Sigmoid colon (tissue), 7 donors: ENCODE results near the gene BARD1. TPM values are rescaled to one million over a fixed set of nuclear protein-coding genes. Genes with fewer than 3 reads are reported as not detected.

ENCODE experiments used
- DNase-seq: peaks from one replicate; pipeline ENCODE4 v3.0.0-alpha.2; 2019
- H3K27ac ChIP-seq, 4 donors: fragments of 200-600 bp; sonication (generic); one replicate each; pipeline ENCODE4 v1.5.1; 2016 to 2019; ENCODE audit warnings: mild to moderate bottlenecking in 1 of 4
- H3K27me3 ChIP-seq, 3 donors: fragments of 200-600 bp; sonication (generic); one replicate each; pipeline ENCODE4 v1.5.1; 2019; ENCODE audit warnings: mild to moderate bottlenecking in 1 of 3
- H3K36me3 ChIP-seq, 4 donors: fragments of 200-600 bp; sonication (generic); one replicate each; pipeline ENCODE4 v1.5.1; 2016 to 2019
- H3K4me1 ChIP-seq, 4 donors: fragments of 200-600 bp; sonication (generic); one replicate each; pipeline ENCODE4 v1.5.1; 2017 to 2019
- H3K4me3 ChIP-seq, 4 donors: fragments of 200-600 bp; sonication (generic); one replicate each; pipeline ENCODE4 v1.5.1; 2017 to 2019; ENCODE audit warnings: mild to moderate bottlenecking in 2 of 4, moderate library complexity in 1 of 4
- H3K9me3 ChIP-seq, 4 donors: fragments of 200-600 bp in 3 of 4; sonication (generic) in 3 of 4; one replicate each; pipeline versions ENCODE4 v1.5.1 to v1.6.1; 2013 to 2019
- EP300 ChIP-seq, 4 donors: sonication (generic); formaldehyde crosslinking; IDR thresholded peaks; one replicate each; pipeline ENCODE4 v1.6.1; 2017; ENCODE audit warnings: antibody characterized with exemption in 4 of 4
- POLR2A ChIP-seq, 2 donors: fragments of 450-650 bp; IDR thresholded peaks; one replicate each; pipeline ENCODE4 v1.6.1; 2016; ENCODE audit warnings: antibody characterized with exemption in 2 of 2, mild to moderate bottlenecking in 2 of 2, moderate library complexity in 2 of 2
- POLR2AphosphoS5 ChIP-seq, 4 donors: sonication (generic); formaldehyde crosslinking; IDR thresholded peaks; one replicate each; pipeline ENCODE4 v1.6.1; 2017; ENCODE audit warnings: antibody characterized with exemption in 4 of 4
- WGBS, 2 donors: extraction: QIAGEN DNeasy Blood & Tissue Kit; methylation state at CpG; one replicate each; pipeline ENCODE4 v1.1.7; 2013; 5-methylcytosine and 5-hydroxymethylcytosine counted together
- intact Hi-C: fragments of 100-400 bp; cut with DNase I; formaldehyde crosslinking; loops from one replicate; pipeline ENCODE4 v1.15.1; 2023
- polyA plus RNA-seq, 3 donors: library from polyadenylated mRNA; stranded (reverse); fragments of 200-250 nt; gene quantifications; one replicate each; pipeline ENCODE4 v1.2.3, GENCODE V29; 2013
- total RNA-seq, 4 donors: library from RNA; depleted of rRNA; stranded (reverse); fragments of >200 nt; gene quantifications; one replicate each; pipeline ENCODE4 v1.1.0, GENCODE V29; 2016
- TF ChIP-seq, protein P1 (sequence below), 4 experiments: fragments of 450-650 bp in 3 of 4; fragments of 200-600 bp in 1 of 4; IDR thresholded peaks; one replicate each; pipeline ENCODE4 v1.5.1; 2016 to 2019; ENCODE audit warnings: antibody characterized with exemption in 4 of 4, mild to moderate bottlenecking in 3 of 4, moderate library complexity in 2 of 4
- donor health status: healthy with polysubstance abuse.
- donor health status: Bipolar disorder and iron deficiency.
- donor health status: healthy.

Gene BARD1
- total RNA-seq (10 to 100 TPM; 25.9 to 47.6 (median 34.2) TPM), polyA plus RNA-seq (1 to 10 TPM; 1.2 to 3.8 (median 1.8) TPM)

DNA sequence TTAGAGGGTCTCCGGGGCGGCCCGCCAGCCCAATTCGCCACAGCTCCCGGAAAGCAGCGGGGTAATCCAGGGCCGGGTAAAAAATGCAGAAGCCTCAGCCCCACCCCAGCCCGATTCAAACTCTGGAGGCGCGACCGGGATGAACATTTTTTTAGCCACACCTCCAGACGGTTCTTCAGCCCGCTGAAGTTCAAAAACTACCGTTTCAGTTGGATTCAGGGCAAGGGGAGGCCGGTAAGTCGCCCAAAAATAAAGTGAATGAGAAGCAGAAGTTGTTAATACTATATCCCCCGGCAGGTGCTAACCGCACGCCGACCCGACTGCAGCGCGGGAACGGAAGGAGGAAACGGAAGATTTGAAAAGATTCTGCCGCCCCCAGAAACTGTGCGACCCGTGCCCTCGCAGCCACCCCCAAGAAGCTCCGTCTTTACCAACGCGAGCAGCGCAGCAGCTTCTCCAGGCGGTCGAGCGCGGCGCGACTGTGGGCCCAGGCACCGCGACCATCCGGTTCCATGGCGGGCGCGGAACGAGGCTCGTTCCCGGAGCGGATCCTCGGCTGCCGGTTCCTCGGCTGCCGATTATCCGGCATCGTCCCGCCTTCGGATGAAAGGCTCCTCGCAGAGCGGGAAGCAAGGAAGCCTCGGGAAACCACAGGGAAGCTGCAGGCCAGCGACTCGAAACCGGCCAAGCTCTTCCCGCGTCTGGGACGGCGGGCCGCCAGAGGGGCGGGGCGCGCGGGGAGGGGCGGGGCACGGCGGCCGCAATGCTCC, at the start of gene BARD1:
Gene BARD1 (minus strand): TSS at position 703 of the 770 bp plus-strand sequence. CDS start 114 bp downstream, at position 589.
- H3K4me3 ChIP-seq = peak within 1 kb of the TSS; percentile 57 to 84 (median 74)
- DNase-seq = peak; percentile 75
- no peaks in the 10 kb centered on the region for H3K9me3 ChIP-seq

GRCh38 chr2:214856137-214856536, 46.7 kb upstream of the BARD1 start:
- Histone ChIP-seq H3K27me3 (no peaks in the 10 kb centered on the region), H3K4me3 (no peak overlapping the region), H3K27ac (no peak overlapping the region), H3K36me3 (no peaks in the 10 kb centered on the region), H3K4me1 (no peaks in the 10 kb centered on the region), H3K9me3 (peaks cover 0 to 1% (median 0%) of the 10 kb centered on the region in 4 donors)
- TF ChIP-seq EP300 (IDR thresholded peaks at IDR 0.05) (no peak), POLR2A (IDR thresholded peaks at IDR 0.05) (no peak), POLR2AphosphoS5 (IDR thresholded peaks at IDR 0.05) (no peak)
- TF ChIP-seq, protein P1, sequence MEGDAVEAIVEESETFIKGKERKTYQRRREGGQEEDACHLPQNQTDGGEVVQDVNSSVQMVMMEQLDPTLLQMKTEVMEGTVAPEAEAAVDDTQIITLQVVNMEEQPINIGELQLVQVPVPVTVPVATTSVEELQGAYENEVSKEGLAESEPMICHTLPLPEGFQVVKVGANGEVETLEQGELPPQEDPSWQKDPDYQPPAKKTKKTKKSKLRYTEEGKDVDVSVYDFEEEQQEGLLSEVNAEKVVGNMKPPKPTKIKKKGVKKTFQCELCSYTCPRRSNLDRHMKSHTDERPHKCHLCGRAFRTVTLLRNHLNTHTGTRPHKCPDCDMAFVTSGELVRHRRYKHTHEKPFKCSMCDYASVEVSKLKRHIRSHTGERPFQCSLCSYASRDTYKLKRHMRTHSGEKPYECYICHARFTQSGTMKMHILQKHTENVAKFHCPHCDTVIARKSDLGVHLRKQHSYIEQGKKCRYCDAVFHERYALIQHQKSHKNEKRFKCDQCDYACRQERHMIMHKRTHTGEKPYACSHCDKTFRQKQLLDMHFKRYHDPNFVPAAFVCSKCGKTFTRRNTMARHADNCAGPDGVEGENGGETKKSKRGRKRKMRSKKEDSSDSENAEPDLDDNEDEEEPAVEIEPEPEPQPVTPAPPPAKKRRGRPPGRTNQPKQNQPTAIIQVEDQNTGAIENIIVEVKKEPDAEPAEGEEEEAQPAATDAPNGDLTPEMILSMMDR (IDR thresholded peaks at IDR 0.05) = no peak
- DNase-seq = no peak
- intact Hi-C loops = no loop called here
- 82 to 86% methylated on average over 3 of the region's 3 CpGs for WGBS, 2 donors

More for the DNA sequence above, at the start of gene BARD1:
- H3K4me1 ChIP-seq = peaks cover 0 to 20% (median 12%) of the 10 kb centered on the region in 4 donors
- no peaks in the 10 kb centered on the region for H3K27me3 ChIP-seq
- TF ChIP-seq, protein P1 (IDR thresholded peaks at IDR 0.05) = no peak
- peak in 1 of 4 donors; percentile 12 for TF ChIP-seq EP300 (IDR thresholded peaks at IDR 0.05)
- TF ChIP-seq POLR2AphosphoS5 (IDR thresholded peaks at IDR 0.05) = peak; percentile 87 to 89 (median 89)
- TF ChIP-seq POLR2A (IDR thresholded peaks at IDR 0.05) = peak; percentile 51 to 60
- no peaks in the 10 kb centered on the region for H3K36me3 ChIP-seq
- peak within 1 kb of the TSS; percentile 87 to 97 (median 95) for H3K27ac ChIP-seq
- intact Hi-C loops = no loop called here
- 0% methylated on average over 76 of the region's 76 CpGs for WGBS, 2 donors

- H3K27ac ChIP-seq = no peak overlapping the region
- DNase-seq = no peak
- no peak overlapping the region for H3K4me3 ChIP-seq
- no peaks in the 10 kb centered on the region for H3K27me3 ChIP-seq
- 18 to 66% methylated on average over 2 of the region's 2 CpGs for WGBS, 2 donors
- H3K4me1 ChIP-seq = no peaks in the 10 kb centered on the region
- no peaks in the 10 kb centered on the region for H3K9me3 ChIP-seq
- no peak for TF ChIP-seq EP300 (IDR thresholded peaks at IDR 0.05)
- TF ChIP-seq, protein P1 (IDR thresholded peaks at IDR 0.05) = no peak
- TF ChIP-seq POLR2A (IDR thresholded peaks at IDR 0.05) = no peak
- no peak for TF ChIP-seq POLR2AphosphoS5 (IDR thresholded peaks at IDR 0.05)
- intact Hi-C loops = no loop called here
- H3K36me3 ChIP-seq = no peaks in the 10 kb centered on the region
These were observed 44.4 kb upstream of the BARD1 start for GRCh38 chr2:214853906-214854305.

GRCh38 chr2:214843823-214844222, 34.3 kb upstream of the BARD1 start:
- no peak for TF ChIP-seq POLR2A (IDR thresholded peaks at IDR 0.05)
- TF ChIP-seq POLR2AphosphoS5 (IDR thresholded peaks at IDR 0.05) = no peak
- TF ChIP-seq, protein P1 (IDR thresholded peaks at IDR 0.05) = no peak
- no peak for TF ChIP-seq EP300 (IDR thresholded peaks at IDR 0.05)
- WGBS, 2 donors = 91 to 92% methylated on average over 2 of the region's 2 CpGs
- intact Hi-C loops = no loop called here

More at GRCh38 chr2:214843823-214844222, 34.3 kb upstream of the BARD1 start:
- DNase-seq = no peak
- H3K27ac ChIP-seq = no peak overlapping the region
- H3K4me3 ChIP-seq = no peak overlapping the region
- H3K9me3 ChIP-seq = peaks cover 0 to 4% (median 0%) of the 10 kb centered on the region in 4 donors
- H3K36me3 ChIP-seq = no peaks in the 10 kb centered on the region
- no peaks in the 10 kb centered on the region for H3K4me1 ChIP-seq
- H3K27me3 ChIP-seq = no peaks in the 10 kb centered on the region
